Panc1 (cell line): ENCODE measurements around the gene TNIK.

Experiments
- POLR2AphosphoS5 ChIP-seq: IDR thresholded peaks from 2 replicates; pipeline ENCODE4 v1.6.1; 2012; ENCODE audit warnings: mild to moderate bottlenecking, low read depth, low read length, moderate library complexity
- SIN3A ChIP-seq: IDR thresholded peaks from 2 replicates; pipeline ENCODE4 v1.6.1; 2012; ENCODE audit warnings: low read depth, mild to moderate bottlenecking, low read length, moderate library complexity, borderline replicate concordance; ENCODE audit not compliant: insufficient read depth
- TCF7L2 ChIP-seq: IDR thresholded peaks from 2 replicates; pipeline ENCODE4 v1.6.1; 2011; ENCODE audit warnings: mild to moderate bottlenecking, low read depth, low read length, inconsistent platforms
- TF ChIP-seq, protein P1 (sequence below), 2 experiments: IDR thresholded peaks; 2 replicates each; pipeline ENCODE4 v1.6.1; 2011 to 2012; ENCODE audit warnings: low read depth in 2 of 2, control low read depth in 1 of 2, low read length in 1 of 2, mild to moderate bottlenecking in 1 of 2, moderate library complexity in 1 of 2; ENCODE audit not compliant: insufficient read depth in 1 of 2
- TF ChIP-seq, protein P2 (sequence below): fragments of 450-650 bp; IDR thresholded peaks from 2 replicates; pipeline ENCODE4 v1.5.1; 2017; ENCODE audit warnings: mild to moderate bottlenecking

DNA sequence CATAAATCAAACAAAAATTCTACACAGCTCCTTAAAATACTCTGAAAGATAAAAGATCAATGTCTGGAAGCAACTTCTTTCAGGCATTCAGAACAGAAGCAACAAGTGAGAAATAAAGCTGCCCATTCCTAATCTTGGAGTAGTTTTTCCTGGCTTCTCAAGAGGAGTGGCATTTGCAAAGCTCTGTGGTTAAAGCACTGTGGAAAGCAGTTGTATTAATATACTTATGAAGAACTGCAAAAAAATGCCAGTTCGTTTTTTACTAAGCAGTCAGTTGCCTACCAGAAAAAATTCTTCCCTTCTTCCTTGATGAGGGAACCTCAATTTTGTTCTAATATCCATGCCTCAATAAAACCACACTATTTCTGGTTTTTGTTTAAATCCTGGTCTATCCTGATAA lies 197.8 kb downstream of the TNIK start:
- TF ChIP-seq, protein P1, sequence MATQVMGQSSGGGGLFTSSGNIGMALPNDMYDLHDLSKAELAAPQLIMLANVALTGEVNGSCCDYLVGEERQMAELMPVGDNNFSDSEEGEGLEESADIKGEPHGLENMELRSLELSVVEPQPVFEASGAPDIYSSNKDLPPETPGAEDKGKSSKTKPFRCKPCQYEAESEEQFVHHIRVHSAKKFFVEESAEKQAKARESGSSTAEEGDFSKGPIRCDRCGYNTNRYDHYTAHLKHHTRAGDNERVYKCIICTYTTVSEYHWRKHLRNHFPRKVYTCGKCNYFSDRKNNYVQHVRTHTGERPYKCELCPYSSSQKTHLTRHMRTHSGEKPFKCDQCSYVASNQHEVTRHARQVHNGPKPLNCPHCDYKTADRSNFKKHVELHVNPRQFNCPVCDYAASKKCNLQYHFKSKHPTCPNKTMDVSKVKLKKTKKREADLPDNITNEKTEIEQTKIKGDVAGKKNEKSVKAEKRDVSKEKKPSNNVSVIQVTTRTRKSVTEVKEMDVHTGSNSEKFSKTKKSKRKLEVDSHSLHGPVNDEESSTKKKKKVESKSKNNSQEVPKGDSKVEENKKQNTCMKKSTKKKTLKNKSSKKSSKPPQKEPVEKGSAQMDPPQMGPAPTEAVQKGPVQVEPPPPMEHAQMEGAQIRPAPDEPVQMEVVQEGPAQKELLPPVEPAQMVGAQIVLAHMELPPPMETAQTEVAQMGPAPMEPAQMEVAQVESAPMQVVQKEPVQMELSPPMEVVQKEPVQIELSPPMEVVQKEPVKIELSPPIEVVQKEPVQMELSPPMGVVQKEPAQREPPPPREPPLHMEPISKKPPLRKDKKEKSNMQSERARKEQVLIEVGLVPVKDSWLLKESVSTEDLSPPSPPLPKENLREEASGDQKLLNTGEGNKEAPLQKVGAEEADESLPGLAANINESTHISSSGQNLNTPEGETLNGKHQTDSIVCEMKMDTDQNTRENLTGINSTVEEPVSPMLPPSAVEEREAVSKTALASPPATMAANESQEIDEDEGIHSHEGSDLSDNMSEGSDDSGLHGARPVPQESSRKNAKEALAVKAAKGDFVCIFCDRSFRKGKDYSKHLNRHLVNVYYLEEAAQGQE (IDR thresholded peaks at IDR 0.05; ENCODE audit: insufficient read depth in 1 of 2, low read depth in 2 of 2, low read length in 1 of 2) = no peak
- TF ChIP-seq, protein P2, sequence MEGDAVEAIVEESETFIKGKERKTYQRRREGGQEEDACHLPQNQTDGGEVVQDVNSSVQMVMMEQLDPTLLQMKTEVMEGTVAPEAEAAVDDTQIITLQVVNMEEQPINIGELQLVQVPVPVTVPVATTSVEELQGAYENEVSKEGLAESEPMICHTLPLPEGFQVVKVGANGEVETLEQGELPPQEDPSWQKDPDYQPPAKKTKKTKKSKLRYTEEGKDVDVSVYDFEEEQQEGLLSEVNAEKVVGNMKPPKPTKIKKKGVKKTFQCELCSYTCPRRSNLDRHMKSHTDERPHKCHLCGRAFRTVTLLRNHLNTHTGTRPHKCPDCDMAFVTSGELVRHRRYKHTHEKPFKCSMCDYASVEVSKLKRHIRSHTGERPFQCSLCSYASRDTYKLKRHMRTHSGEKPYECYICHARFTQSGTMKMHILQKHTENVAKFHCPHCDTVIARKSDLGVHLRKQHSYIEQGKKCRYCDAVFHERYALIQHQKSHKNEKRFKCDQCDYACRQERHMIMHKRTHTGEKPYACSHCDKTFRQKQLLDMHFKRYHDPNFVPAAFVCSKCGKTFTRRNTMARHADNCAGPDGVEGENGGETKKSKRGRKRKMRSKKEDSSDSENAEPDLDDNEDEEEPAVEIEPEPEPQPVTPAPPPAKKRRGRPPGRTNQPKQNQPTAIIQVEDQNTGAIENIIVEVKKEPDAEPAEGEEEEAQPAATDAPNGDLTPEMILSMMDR = no peak
- no peak for TF ChIP-seq SIN3A
- TF ChIP-seq POLR2AphosphoS5 = no peak
- no peak for TF ChIP-seq TCF7L2
